GM18909 (cell line): ENCODE data around the gene PPP2R1B.

ENCODE experiments used
- ATAC-seq: cut with Tn5 transposase; IDR thresholded peaks from one replicate; pipeline ENCODE4 v1.9.1; 2021; ENCODE audit warnings: mild to moderate bottlenecking; ENCODE audit not compliant: unreplicated experiment, poor library complexity

The PPP2R1B gene

GRCh38 chr11:111699579-111700156 is 66.5 kb downstream of the PPP2R1B start:
- no peak for ATAC-seq

- ATAC-seq: no peak
Observed at GRCh38 chr11:111698852-111699559, 67.2 kb downstream of the PPP2R1B start.

- peak; percentile 69 for ATAC-seq
Observed at GRCh38 chr11:111697933-111698371, 68.2 kb downstream of the PPP2R1B start.

- no peak for ATAC-seq
Observed at GRCh38 chr11:111696556-111696955, 69.6 kb downstream of the PPP2R1B start.

- no peak for ATAC-seq
Observed at GRCh38 chr11:111694851-111695250, 71.3 kb downstream of the PPP2R1B start.

GRCh38 chr11:111693224-111693937 is 72.8 kb downstream of the PPP2R1B start:
- ATAC-seq: no peak

- no peak for ATAC-seq
Observed at GRCh38 chr11:111691741-111692140, 74.4 kb downstream of the PPP2R1B start.

GRCh38 chr11:111691176-111691575 is 75.0 kb downstream of the PPP2R1B start:
- ATAC-seq: no peak

GRCh38 chr11:111688013-111688412 is 78.2 kb downstream of the PPP2R1B start:
- no peak for ATAC-seq

- ATAC-seq: no peak
Observed at GRCh38 chr11:111684251-111684650, 81.9 kb downstream of the PPP2R1B start.

GRCh38 chr11:111683806-111684205 is 82.4 kb downstream of the PPP2R1B start:
- no peak for ATAC-seq

- no peak for ATAC-seq
Observed at GRCh38 chr11:111680486-111681175, 85.6 kb downstream of the PPP2R1B start.
